MM.1S (cell line): Measurements from ENCODE around the gene TNRC18.

Experiments
- DNase-seq: peaks from one replicate; pipeline ENCODE4 v3.0.0-alpha.2; 2015
- H2AFZ ChIP-seq: fragments of 300-600 bp; sonication (generic); 2 replicates; pipeline ENCODE4 v1.6.0; 2016; ENCODE audit warnings: antibody characterized with exemption, low read length
- H3F3A ChIP-seq: fragments of 300-600 bp; sonication (generic); 2 replicates; pipeline ENCODE4 v1.6.1; 2016; ENCODE audit warnings: mild to moderate bottlenecking, antibody characterized with exemption, low read length, moderate library complexity, mixed read lengths; ENCODE audit not compliant: insufficient read depth
- H3K27ac ChIP-seq: fragments of 300-600 bp; sonication (generic); 2 replicates; pipeline ENCODE4 v1.5.1; 2016; ENCODE audit warnings: mild to moderate bottlenecking, low read length
- H3K27me3 ChIP-seq: fragments of 300-600 bp; sonication (generic); replicated peaks from 2 replicates; pipeline ENCODE4 v1.6.0; 2016; ENCODE audit warnings: low read length; ENCODE audit not compliant: insufficient read depth
- H3K36me3 ChIP-seq: fragments of 300-600 bp; sonication (generic); replicated peaks from 2 replicates; pipeline ENCODE4 v1.6.1; 2016; ENCODE audit warnings: mild to moderate bottlenecking, low read length, mixed read lengths; ENCODE audit not compliant: insufficient read depth
- H3K4me1 ChIP-seq: fragments of 300-600 bp; sonication (generic); 2 replicates; pipeline ENCODE4 v1.6.1; 2016; ENCODE audit warnings: low read length, mixed read lengths
- H3K4me2 ChIP-seq: fragments of 300-600 bp; sonication (generic); 2 replicates; pipeline ENCODE4 v1.6.0; 2016; ENCODE audit warnings: low read depth, low read length
- H3K4me3 ChIP-seq: fragments of 300-600 bp; sonication (generic); 2 replicates; pipeline ENCODE4 v1.5.1; 2016; ENCODE audit warnings: low read length, mixed read lengths
- H3K79me2 ChIP-seq: fragments of 300-600 bp; sonication (generic); 2 replicates; pipeline ENCODE4 v1.6.1; 2016; ENCODE audit warnings: mixed run types, low read length, mixed read lengths
- H3K9ac ChIP-seq: fragments of 300-600 bp; sonication (generic); 2 replicates; pipeline ENCODE4 v1.6.1; 2016; ENCODE audit warnings: low read length, mixed read lengths
- H3K9me2 ChIP-seq: fragments of 300-600 bp; sonication (generic); replicated peaks from 2 replicates; pipeline ENCODE4 v1.6.1; 2016; ENCODE audit warnings: mild to moderate bottlenecking, low read length, mixed read lengths; ENCODE audit not compliant: insufficient read depth
- H3K9me3 ChIP-seq: fragments of 300-600 bp; sonication (generic); replicated peaks from 2 replicates; pipeline ENCODE4 v1.6.1; 2016; ENCODE audit warnings: mild to moderate bottlenecking, low read length, mixed read lengths; ENCODE audit not compliant: insufficient read depth
- H4K20me1 ChIP-seq: fragments of 300-600 bp; sonication (generic); 2 replicates; pipeline ENCODE4 v1.6.1; 2016; ENCODE audit warnings: mild to moderate bottlenecking, low read length, moderate library complexity, mixed read lengths; ENCODE audit not compliant: insufficient read depth
- CTCF ChIP-seq: fragments of 300-600 bp; sonication (generic); IDR thresholded peaks from 2 replicates; pipeline ENCODE4 v1.5.1; 2016; ENCODE audit warnings: antibody characterized with exemption, low read length, mixed read lengths
- EZH2 ChIP-seq: fragments of 300-600 bp; sonication (generic); optimal IDR thresholded peaks from 2 replicates; pipeline ENCODE3; 2017; ENCODE audit warnings: low read depth, mild to moderate bottlenecking, antibody characterized with exemption, low read length, mixed read lengths
- EZH2phosphoT487 ChIP-seq: fragments of 300-600 bp; sonication (generic); IDR thresholded peaks from 2 replicates; pipeline ENCODE4 v1.6.1; 2018; ENCODE audit warnings: antibody characterized with exemption, low read length

Gene TNRC18

DNA sequence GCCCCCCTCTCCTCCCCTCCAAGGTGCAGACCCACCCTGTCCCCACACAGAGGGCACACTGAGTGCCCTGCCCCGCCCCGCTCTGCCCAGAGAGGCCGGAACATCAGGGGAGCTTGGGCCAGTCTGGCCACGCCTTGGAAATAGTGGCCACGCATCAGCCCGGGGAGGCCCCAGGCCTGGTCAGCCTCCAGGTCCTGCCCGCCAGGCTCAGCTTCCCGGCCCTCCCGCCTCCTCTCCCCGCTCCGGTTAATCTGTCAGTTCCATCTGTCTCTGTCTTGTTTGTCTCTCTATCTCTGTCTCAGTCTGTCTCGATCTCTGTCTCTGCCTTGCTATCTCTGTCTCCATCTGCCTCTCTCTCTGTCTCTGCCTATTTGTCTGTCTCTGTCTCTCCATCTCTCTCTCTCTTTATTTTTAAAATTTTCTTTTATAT lies 28.9 kb upstream of the TNRC18 start:
- H3K4me2 ChIP-seq, result no peak overlapping the region
- H3F3A ChIP-seq, result no peaks in the 10 kb centered on the region
- H3K4me1 ChIP-seq, result no peaks in the 10 kb centered on the region
- no peaks in the 10 kb centered on the region for H3K9me3 ChIP-seq
- no peaks in the 10 kb centered on the region for H4K20me1 ChIP-seq
- DNase-seq, result no peak
- H3K9me2 ChIP-seq, result no peaks in the 10 kb centered on the region
- H3K36me3 ChIP-seq, result no peaks in the 10 kb centered on the region
- no peak overlapping the region for H2AFZ ChIP-seq
- peaks cover 5% of the 10 kb centered on the region; the same call in 1 of the 2 replicates for H3K27me3 ChIP-seq
- H3K9ac ChIP-seq, result no peak overlapping the region
- H3K4me3 ChIP-seq, result no peak overlapping the region
- H3K27ac ChIP-seq, result no peak overlapping the region
- TF ChIP-seq EZH2phosphoT487 (no peak), CTCF (no peak), EZH2 (no peak)
- no peaks in the 10 kb centered on the region for H3K79me2 ChIP-seq

GRCh38 chr7:5451391-5451790 lies 27.8 kb upstream of the TNRC18 start:
- TF ChIP-seq EZH2phosphoT487 (no peak), CTCF (no peak), EZH2 (no peak)
- Histone ChIP-seq H3K9ac (no peak overlapping the region), H3K36me3 (no peaks in the 10 kb centered on the region), H4K20me1 (no peaks in the 10 kb centered on the region), H3K79me2 (no peaks in the 10 kb centered on the region), H3F3A (no peaks in the 10 kb centered on the region), H3K9me3 (no peaks in the 10 kb centered on the region), H3K27me3 (peaks cover 5% of the 10 kb centered on the region; the same call in 1 of the 2 replicates), H3K4me3 (no peak overlapping the region), H3K4me1 (no peaks in the 10 kb centered on the region), H3K9me2 (no peaks in the 10 kb centered on the region), H3K27ac (no peak overlapping the region), H2AFZ (no peak overlapping the region), H3K4me2 (no peak overlapping the region)
- DNase-seq, result no peak

GRCh38 chr7:5450549-5451327 lies 27.1 kb upstream of the TNRC18 start:
- H3K27me3 ChIP-seq, result 0 out of 2 replicates have a peak, but pooled peaks cover 5% of the 10 kb centered on the region
- H3K27ac ChIP-seq, result no peak overlapping the region
- H3K9ac ChIP-seq, result no peak overlapping the region
- peak; percentile 76 for TF ChIP-seq CTCF
- TF ChIP-seq EZH2phosphoT487, result no peak
- DNase-seq, result peak; percentile 36
- H3K4me3 ChIP-seq, result no peak overlapping the region
- no peaks in the 10 kb centered on the region for H3K9me3 ChIP-seq
- no peaks in the 10 kb centered on the region for H3K4me1 ChIP-seq
- H3K79me2 ChIP-seq, result no peaks in the 10 kb centered on the region
- H4K20me1 ChIP-seq, result no peaks in the 10 kb centered on the region
- H3K36me3 ChIP-seq, result no peaks in the 10 kb centered on the region
- no peak overlapping the region for H3K4me2 ChIP-seq
- H3K9me2 ChIP-seq, result no peaks in the 10 kb centered on the region
- no peak overlapping the region for H2AFZ ChIP-seq
- no peaks in the 10 kb centered on the region for H3F3A ChIP-seq
